ENCODE measurements around the gene ANXA8. TPM values are rescaled to one million over a fixed set of nuclear protein-coding genes. Genes with fewer than 3 reads are reported as not detected.

ANXA8 gene
- total RNA-seq, 1 experiment from 2014 or later: not detected

- no TSS peak for BruUV-seq (replicated peaks)
- H3K4me3 ChIP-seq (ENCODE audit: low read depth, low read length, poor library complexity, severe bottlenecking): no peak overlapping the region
- H3K9me3 ChIP-seq (ENCODE audit: low read depth, low read length, poor library complexity, severe bottlenecking): no peaks in the 10 kb centered on the region
- intact Hi-C loops (cut with micrococcal nuclease; ENCODE audit: unreplicated experiment): no loop called here
- ChIA-PET CTCF (no interaction called here), POLR2A (ENCODE audit: low non-redundant PET) (no interaction called here)
- H3K27ac ChIP-seq (ENCODE audit: low read depth, low read length, poor library complexity, severe bottlenecking): no peak overlapping the region
- no peaks in the 10 kb centered on the region for H3K4me1 ChIP-seq (ENCODE audit: insufficient read depth, low read length, poor library complexity, severe bottlenecking)
- no peaks in the 10 kb centered on the region for H3K27me3 ChIP-seq (replicated peaks; ENCODE audit: insufficient read depth, low read depth, low read length, poor library complexity)
- DNase-seq (ENCODE audit: low spot score): no peak
- no peaks in the 10 kb centered on the region for H3K36me3 ChIP-seq (ENCODE audit: insufficient read depth, low read length, poor library complexity, severe bottlenecking)
- TF ChIP-seq, protein P1, sequence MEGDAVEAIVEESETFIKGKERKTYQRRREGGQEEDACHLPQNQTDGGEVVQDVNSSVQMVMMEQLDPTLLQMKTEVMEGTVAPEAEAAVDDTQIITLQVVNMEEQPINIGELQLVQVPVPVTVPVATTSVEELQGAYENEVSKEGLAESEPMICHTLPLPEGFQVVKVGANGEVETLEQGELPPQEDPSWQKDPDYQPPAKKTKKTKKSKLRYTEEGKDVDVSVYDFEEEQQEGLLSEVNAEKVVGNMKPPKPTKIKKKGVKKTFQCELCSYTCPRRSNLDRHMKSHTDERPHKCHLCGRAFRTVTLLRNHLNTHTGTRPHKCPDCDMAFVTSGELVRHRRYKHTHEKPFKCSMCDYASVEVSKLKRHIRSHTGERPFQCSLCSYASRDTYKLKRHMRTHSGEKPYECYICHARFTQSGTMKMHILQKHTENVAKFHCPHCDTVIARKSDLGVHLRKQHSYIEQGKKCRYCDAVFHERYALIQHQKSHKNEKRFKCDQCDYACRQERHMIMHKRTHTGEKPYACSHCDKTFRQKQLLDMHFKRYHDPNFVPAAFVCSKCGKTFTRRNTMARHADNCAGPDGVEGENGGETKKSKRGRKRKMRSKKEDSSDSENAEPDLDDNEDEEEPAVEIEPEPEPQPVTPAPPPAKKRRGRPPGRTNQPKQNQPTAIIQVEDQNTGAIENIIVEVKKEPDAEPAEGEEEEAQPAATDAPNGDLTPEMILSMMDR (conservative IDR thresholded peaks at IDR 0.05; ENCODE audit: low read depth, low read length): no peak
- TF ChIP-seq EZH2 (IDR thresholded peaks at IDR 0.05; ENCODE audit: borderline replicate concordance, low read depth, low read length, poor library complexity, severe bottlenecking): no peak
Observed at GRCh38 chr10:47419421-47419820, 64.5 kb downstream of the ANXA8 start.

- H3K4me3 ChIP-seq (ENCODE audit: low read depth, low read length, poor library complexity, severe bottlenecking): no peak overlapping the region
- H3K4me1 ChIP-seq (ENCODE audit: insufficient read depth, low read length, poor library complexity, severe bottlenecking): no peaks in the 10 kb centered on the region
- TF ChIP-seq, protein P1 (conservative IDR thresholded peaks at IDR 0.05; ENCODE audit: low read depth, low read length): no peak
- TF ChIP-seq EZH2 (IDR thresholded peaks at IDR 0.05; ENCODE audit: borderline replicate concordance, low read depth, low read length, poor library complexity, severe bottlenecking): no peak
- no peak overlapping the region for H3K27ac ChIP-seq (ENCODE audit: low read depth, low read length, poor library complexity, severe bottlenecking)
- intact Hi-C loops (cut with micrococcal nuclease; ENCODE audit: unreplicated experiment): no loop called here
- DNase-seq (ENCODE audit: low spot score): no peak
- no peaks in the 10 kb centered on the region for H3K36me3 ChIP-seq (ENCODE audit: insufficient read depth, low read length, poor library complexity, severe bottlenecking)
- no TSS peak for BruUV-seq (replicated peaks)
- H3K9me3 ChIP-seq (ENCODE audit: low read depth, low read length, poor library complexity, severe bottlenecking): no peaks in the 10 kb centered on the region
- CTCF ChIA-PET: interaction anchor here (0.7 kb wide), 1 partner anchor 15 kb away, joined by 3 read pairs; no protein-coding TSS in a partner anchor
- H3K27me3 ChIP-seq (replicated peaks; ENCODE audit: insufficient read depth, low read depth, low read length, poor library complexity): no peaks in the 10 kb centered on the region
- POLR2A ChIA-PET (ENCODE audit: low non-redundant PET): no interaction called here
Observed at GRCh38 chr10:47418966-47419365, 64.9 kb downstream of the ANXA8 start.

GRCh38 chr10:47418321-47418720, 65.6 kb downstream of the ANXA8 start:
- Histone ChIP-seq H3K4me3 (ENCODE audit: low read depth, low read length, poor library complexity, severe bottlenecking) (no peak overlapping the region), H3K27me3 (replicated peaks; ENCODE audit: insufficient read depth, low read depth, low read length, poor library complexity) (no peaks in the 10 kb centered on the region), H3K9me3 (ENCODE audit: low read depth, low read length, poor library complexity, severe bottlenecking) (no peaks in the 10 kb centered on the region), H3K27ac (ENCODE audit: low read depth, low read length, poor library complexity, severe bottlenecking) (no peak overlapping the region), H3K4me1 (ENCODE audit: insufficient read depth, low read length, poor library complexity, severe bottlenecking) (no peaks in the 10 kb centered on the region), H3K36me3 (ENCODE audit: insufficient read depth, low read length, poor library complexity, severe bottlenecking) (no peaks in the 10 kb centered on the region)
- no peak for DNase-seq (ENCODE audit: low spot score)
- intact Hi-C loops (cut with micrococcal nuclease; ENCODE audit: unreplicated experiment): no loop called here
- no TSS peak for BruUV-seq (replicated peaks)
- no peak for TF ChIP-seq EZH2 (IDR thresholded peaks at IDR 0.05; ENCODE audit: borderline replicate concordance, low read depth, low read length, poor library complexity, severe bottlenecking)
- TF ChIP-seq, protein P1 (conservative IDR thresholded peaks at IDR 0.05; ENCODE audit: low read depth, low read length): no peak
- CTCF ChIA-PET: interaction anchor here (0.7 kb wide), 1 partner anchor 14 kb away, joined by 3 read pairs; no protein-coding TSS in a partner anchor
- POLR2A ChIA-PET (ENCODE audit: low non-redundant PET): no interaction called here

Other genes starting within 250 kb of the ANXA8 start
- gene GDF10, start 183.9 kb downstream of the ANXA8 start, total RNA-seq (2021): 0.45 and 0.52 TPM in 2 replicates
- not detected in 2 replicates for gene GDF2, start 161.7 kb downstream of the ANXA8 start, total RNA-seq (2021)
- gene RBP3, start 135.8 kb downstream of the ANXA8 start, total RNA-seq (2021): not detected in 2 replicates
- 0.09 TPM in 2 replicates for gene ZNF488, start 99.8 kb downstream of the ANXA8 start, total RNA-seq (2021)
- not detected in 2 replicates for gene FAM25G, start 7.6 kb upstream of the ANXA8 start, total RNA-seq (2021)
- gene AGAP9, start 39.5 kb upstream of the ANXA8 start, total RNA-seq (2021): 9.5 and 11.7 TPM in 2 replicates